ENCODE measurements around the gene UBE2L5.
A peak's percentile ranks its signal among the peaks of the same experiment; 100 is the strongest.

The UBE2L5 gene

DNA sequence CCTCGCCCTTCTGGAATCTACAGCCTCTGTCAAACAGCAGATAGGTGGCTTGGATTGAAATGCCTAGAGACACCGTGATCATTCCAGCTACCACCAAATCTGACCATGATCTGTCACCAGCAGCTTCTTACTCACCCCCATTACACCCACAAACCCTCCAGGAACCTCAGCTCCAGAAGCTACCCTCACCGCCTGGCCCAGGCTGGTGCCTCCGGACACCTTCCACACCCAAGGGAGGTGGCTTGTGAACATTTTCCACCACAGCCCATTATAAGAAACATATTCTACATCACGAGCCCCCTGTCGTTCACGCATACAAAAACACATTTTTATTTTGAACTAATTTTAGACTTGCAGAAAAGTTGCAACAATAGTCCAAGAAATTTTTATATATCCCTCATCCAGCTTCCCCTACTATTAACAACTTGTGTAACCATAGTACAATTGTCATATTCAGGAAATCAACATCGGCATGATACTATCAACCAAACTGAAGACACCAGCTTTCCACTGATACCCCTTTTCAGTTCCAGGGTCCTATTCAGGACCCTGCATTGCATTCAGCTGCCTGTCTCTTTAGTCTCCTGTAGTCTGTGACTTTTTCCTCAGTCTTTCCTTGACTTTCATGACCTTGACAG, 15.4 kb upstream of the UBE2L5 start:
- no peak for DNase-seq
- no peaks in the 10 kb centered on the region for H3K9me3 ChIP-seq (ENCODE audit: insufficient read depth, low read length, severe bottlenecking)
- H3K9ac ChIP-seq (ENCODE audit: low read depth, low read length) = no peak overlapping the region
- no peak overlapping the region for H3K27ac ChIP-seq (ENCODE audit: low read length)
- no peak overlapping the region for H3K4me3 ChIP-seq (ENCODE audit: low read depth in 1 of 2, low read length in 2 of 2)
- TF ChIP-seq, protein P1, sequence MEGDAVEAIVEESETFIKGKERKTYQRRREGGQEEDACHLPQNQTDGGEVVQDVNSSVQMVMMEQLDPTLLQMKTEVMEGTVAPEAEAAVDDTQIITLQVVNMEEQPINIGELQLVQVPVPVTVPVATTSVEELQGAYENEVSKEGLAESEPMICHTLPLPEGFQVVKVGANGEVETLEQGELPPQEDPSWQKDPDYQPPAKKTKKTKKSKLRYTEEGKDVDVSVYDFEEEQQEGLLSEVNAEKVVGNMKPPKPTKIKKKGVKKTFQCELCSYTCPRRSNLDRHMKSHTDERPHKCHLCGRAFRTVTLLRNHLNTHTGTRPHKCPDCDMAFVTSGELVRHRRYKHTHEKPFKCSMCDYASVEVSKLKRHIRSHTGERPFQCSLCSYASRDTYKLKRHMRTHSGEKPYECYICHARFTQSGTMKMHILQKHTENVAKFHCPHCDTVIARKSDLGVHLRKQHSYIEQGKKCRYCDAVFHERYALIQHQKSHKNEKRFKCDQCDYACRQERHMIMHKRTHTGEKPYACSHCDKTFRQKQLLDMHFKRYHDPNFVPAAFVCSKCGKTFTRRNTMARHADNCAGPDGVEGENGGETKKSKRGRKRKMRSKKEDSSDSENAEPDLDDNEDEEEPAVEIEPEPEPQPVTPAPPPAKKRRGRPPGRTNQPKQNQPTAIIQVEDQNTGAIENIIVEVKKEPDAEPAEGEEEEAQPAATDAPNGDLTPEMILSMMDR (IDR thresholded peaks at IDR 0.05; ENCODE audit: borderline replicate concordance, extremely low read depth, low read length, poor library complexity, severe bottlenecking) = no peak
- TF ChIP-seq EZH2 (IDR thresholded peaks at IDR 0.05; ENCODE audit: borderline replicate concordance, low read depth, low read length, severe bottlenecking) = no peak
- H3K27me3 ChIP-seq (ENCODE audit: insufficient read depth, low read length, poor library complexity) = no peaks in the 10 kb centered on the region
- H3K79me2 ChIP-seq (ENCODE audit: insufficient read depth, low read length) = no peaks in the 10 kb centered on the region
- H3K4me2 ChIP-seq (ENCODE audit: insufficient read depth, low read length) = no peak overlapping the region
- H3K36me3 ChIP-seq (ENCODE audit: insufficient read depth, low read length) = no peaks in the 10 kb centered on the region
- H4K20me1 ChIP-seq (ENCODE audit: insufficient read depth, low read length) = no peaks in the 10 kb centered on the region
- no peak overlapping the region for H2AFZ ChIP-seq (ENCODE audit: low read depth, low read length)
- no peaks in the 10 kb centered on the region; the same call in 1 of the 2 replicates for H3K4me1 ChIP-seq (ENCODE audit: insufficient read depth, low read length)
- peak; percentile 27; the same call in 1 of the 3 replicates for ATAC-seq (ENCODE audit: insufficient read depth, low read depth)

DNA sequence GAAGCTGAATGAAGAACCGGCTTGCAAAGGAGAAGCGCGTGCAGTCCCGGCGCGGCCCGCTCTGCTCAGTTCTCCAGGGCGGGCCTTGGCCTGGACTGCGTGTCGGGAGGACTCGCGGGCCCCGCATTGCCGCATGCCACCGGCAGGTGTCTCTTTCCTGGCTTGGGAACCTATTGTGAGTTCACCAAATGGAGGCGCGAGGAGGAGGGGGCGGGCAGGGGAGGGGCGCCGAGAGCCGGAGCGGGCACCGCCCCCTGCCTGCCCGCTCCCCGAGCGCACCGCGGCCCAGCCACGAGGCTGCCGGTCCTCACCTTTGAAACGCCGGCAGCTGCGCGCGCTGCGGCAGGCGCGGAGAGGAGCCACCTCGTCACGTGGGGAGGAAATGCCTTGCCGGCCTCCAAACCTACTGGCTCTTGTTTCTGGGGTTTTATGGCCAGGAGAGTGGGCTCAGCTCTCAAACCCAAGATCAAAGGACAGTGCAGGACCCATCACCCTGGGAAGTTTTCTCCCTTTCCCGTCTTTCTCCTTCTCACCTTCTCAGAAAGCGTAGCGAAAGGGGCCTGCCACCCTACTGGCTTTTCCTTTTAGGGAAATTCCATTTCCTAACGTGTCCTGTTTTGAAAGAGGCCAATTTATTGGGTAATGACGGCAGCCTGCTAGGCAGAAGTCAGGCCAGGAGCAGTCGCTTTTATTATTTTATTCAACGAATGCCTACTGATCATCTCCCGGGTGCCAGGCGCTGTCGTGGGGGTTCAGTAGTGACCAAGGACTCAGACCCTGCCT, 13.8 kb upstream of the UBE2L5 start:
- H3K4me1 ChIP-seq (ENCODE audit: insufficient read depth, low read length) = no peaks in the 10 kb centered on the region; the same call in 1 of the 2 replicates
- H3K4me3 ChIP-seq (ENCODE audit: low read depth in 1 of 2, low read length in 2 of 2) = no peak overlapping the region
- no peaks in the 10 kb centered on the region for H3K36me3 ChIP-seq (ENCODE audit: insufficient read depth, low read length)
- TF ChIP-seq, protein P1 (IDR thresholded peaks at IDR 0.05; ENCODE audit: borderline replicate concordance, extremely low read depth, low read length, poor library complexity, severe bottlenecking) = no peak
- no peak for TF ChIP-seq EZH2 (IDR thresholded peaks at IDR 0.05; ENCODE audit: borderline replicate concordance, low read depth, low read length, severe bottlenecking)
- H4K20me1 ChIP-seq (ENCODE audit: insufficient read depth, low read length) = no peaks in the 10 kb centered on the region
- no peak overlapping the region for H3K4me2 ChIP-seq (ENCODE audit: insufficient read depth, low read length)
- no peaks in the 10 kb centered on the region for H3K27me3 ChIP-seq (ENCODE audit: insufficient read depth, low read length, poor library complexity)
- H3K9me3 ChIP-seq (ENCODE audit: insufficient read depth, low read length, severe bottlenecking) = no peaks in the 10 kb centered on the region
- H3K27ac ChIP-seq (ENCODE audit: low read length) = no peak overlapping the region
- no peak overlapping the region for H2AFZ ChIP-seq (ENCODE audit: low read depth, low read length)
- ATAC-seq (ENCODE audit: insufficient read depth, low read depth) = no peak
- no peaks in the 10 kb centered on the region for H3K79me2 ChIP-seq (ENCODE audit: insufficient read depth, low read length)
- H3K9ac ChIP-seq (ENCODE audit: low read depth, low read length) = no peak overlapping the region
- DNase-seq = no peak

DNA sequence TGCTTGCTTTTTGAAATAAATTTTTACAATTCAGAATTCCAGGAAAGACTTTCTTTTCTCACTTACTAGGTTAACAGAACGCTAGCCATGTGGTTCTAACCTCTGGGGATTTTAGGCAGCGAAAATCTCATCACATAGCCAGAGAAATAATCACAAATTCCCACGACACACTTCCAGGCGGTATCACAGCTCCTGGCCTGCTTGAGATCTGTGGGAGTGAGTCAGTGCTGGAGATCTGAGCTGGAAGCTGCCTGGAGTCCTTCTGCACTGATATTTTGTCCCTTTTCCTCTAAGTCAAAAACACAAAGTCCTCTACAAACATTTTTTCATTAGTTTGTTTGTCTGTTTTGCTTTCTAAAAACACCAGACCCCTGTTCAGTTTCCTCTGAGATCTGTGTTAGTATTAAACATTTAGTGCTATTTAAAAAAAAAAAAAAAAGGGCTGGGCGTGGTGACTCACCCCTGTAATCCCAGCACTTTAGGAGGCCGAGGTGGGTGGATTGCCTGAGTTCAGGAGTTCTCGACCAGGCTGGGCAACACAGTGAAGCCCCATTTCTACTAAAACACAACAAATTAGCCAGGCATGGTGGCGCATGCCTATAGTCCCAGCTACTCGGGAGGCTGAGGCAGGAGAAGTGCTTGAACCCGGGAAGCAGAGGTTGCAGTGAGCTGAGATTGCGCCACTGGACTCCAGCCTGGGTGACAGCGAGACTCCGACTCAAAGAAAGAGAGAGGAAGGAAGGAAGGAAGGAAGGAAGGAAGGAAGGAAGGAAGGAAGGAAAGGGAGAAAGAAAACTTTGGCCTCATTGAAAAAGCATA, 12.2 kb upstream of the UBE2L5 start:
- Histone ChIP-seq H3K4me2 (ENCODE audit: insufficient read depth, low read length) (no peak overlapping the region), H3K79me2 (ENCODE audit: insufficient read depth, low read length) (no peaks in the 10 kb centered on the region), H4K20me1 (ENCODE audit: insufficient read depth, low read length) (no peaks in the 10 kb centered on the region), H2AFZ (ENCODE audit: low read depth, low read length) (no peak overlapping the region), H3K36me3 (ENCODE audit: insufficient read depth, low read length) (no peaks in the 10 kb centered on the region), H3K27me3 (ENCODE audit: insufficient read depth, low read length, poor library complexity) (no peaks in the 10 kb centered on the region), H3K4me3 (ENCODE audit: low read depth in 1 of 2, low read length in 2 of 2) (no peak overlapping the region), H3K27ac (ENCODE audit: low read length) (no peak overlapping the region), H3K4me1 (ENCODE audit: insufficient read depth, low read length) (no peaks in the 10 kb centered on the region; the same call in 1 of the 2 replicates), H3K9ac (ENCODE audit: low read depth, low read length) (no peak overlapping the region), H3K9me3 (ENCODE audit: insufficient read depth, low read length, severe bottlenecking) (no peaks in the 10 kb centered on the region)
- ATAC-seq (ENCODE audit: insufficient read depth, low read depth) (no peak), DNase-seq (no peak)
- TF ChIP-seq, protein P1 (IDR thresholded peaks at IDR 0.05; ENCODE audit: borderline replicate concordance, extremely low read depth, low read length, poor library complexity, severe bottlenecking) = no peak
- TF ChIP-seq EZH2 (IDR thresholded peaks at IDR 0.05; ENCODE audit: borderline replicate concordance, low read depth, low read length, severe bottlenecking) = no peak
